ENCODE data around the gene FIGNL1. TPM values are rescaled to one million over a fixed set of nuclear protein-coding genes. Genes with fewer than 3 reads are reported as not detected.
A peak's percentile ranks its signal among the peaks of the same experiment; 100 is the strongest.

FIGNL1 gene
- total RNA-seq (2012; rRNA removed) (25.8 and 27.1 TPM in 2 replicates), polyA plus RNA-seq (2012; rRNA removed) (7.2 and 8.2 TPM in 2 replicates), Bru-seq, nascent RNA (percentile 43 among the genes with signal in this experiment), BruChase-seq, experiment 1, labeled RNA remaining after a 6-hour chase (percentile 49 among the genes with signal in this experiment), BruChase-seq, experiment 2, labeled RNA remaining after a 2-hour chase (percentile 64 among the genes with signal in this experiment)
- polyA plus RNA-seq (2012; cell fraction: cytosol; rRNA removed) = 1.8 and 2.8 TPM in 2 replicates
- polyA plus RNA-seq (2012; cell fraction: nucleus; rRNA removed; ENCODE audit: low replicate concordance) = 1.6 and 5.9 TPM in 2 replicates
- long read RNA-seq, transcript FIGNL1-213 (3 exons, 3,368 nt) = major isoform, 5 of 17 reads
- long read RNA-seq, partial matches to known transcripts = 2 of 17 reads
- long read RNA-seq, other reads (novel, unspliced or antisense) = 3 of 17 reads

DNA sequence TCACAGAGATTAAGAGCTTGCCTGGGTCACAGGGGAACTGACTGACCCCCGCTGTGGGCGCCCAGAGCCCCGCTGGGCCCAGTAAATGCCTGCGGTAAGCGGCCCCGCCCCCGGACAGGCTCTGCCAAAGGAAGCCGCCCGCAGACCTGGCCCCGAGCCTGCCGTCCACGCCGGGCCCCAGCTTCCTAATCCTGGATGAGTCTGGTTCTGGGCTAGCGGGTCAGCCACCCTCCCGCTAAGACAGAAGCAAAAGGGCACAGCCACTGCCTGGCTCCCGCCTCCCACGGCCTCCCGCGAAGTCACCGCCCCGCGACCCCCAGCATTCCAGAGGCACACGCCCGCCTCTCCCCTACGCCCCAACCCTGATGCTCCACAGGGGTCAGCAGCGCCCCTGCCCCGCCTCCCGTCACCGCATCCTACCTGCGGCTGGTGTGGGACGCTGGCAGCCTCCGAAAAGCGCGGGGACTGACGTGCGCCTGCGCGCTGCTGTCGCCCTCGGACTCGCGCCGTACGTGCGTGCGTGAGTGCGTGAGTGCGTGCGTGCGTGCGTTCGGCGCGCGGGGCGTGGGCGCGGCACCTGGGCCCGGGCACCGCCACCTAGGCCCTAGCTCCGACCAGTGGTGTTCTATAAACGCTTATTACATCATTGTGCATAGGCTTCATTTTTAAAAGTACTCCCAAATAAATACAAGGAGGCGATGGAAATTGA, at the start of gene FIGNL1:
TSS of gene FIGNL1 (minus strand) at position 470 of the 709 bp plus-strand sequence. CDS start 3,063 bp downstream, outside the sequence.
- POLR2A ChIA-PET (ENCODE audit: unreplicated experiment) = no interaction called here

More for the DNA sequence above, at the start of gene FIGNL1:
- Histone ChIP-seq H3K9ac (ENCODE audit: low read depth, low read length) (peak within 1 kb of the TSS; percentile 70), H3K4me3 (ENCODE audit: insufficient read depth, low read depth, low read length) (peak within 1 kb of the TSS; percentile 79), H3K36me3 (ENCODE audit: control insufficient read depth, insufficient read depth, low read length) (peaks cover 7% of the 10 kb centered on the region), H3K4me1 (ENCODE audit: control insufficient read depth, insufficient read depth, low read length) (no peaks in the 10 kb centered on the region), H3K9me1 (ENCODE audit: insufficient read depth, low read length) (no peaks in the 10 kb centered on the region), H4K20me1 (ENCODE audit: insufficient read depth, low read length) (no peaks in the 10 kb centered on the region), H3K18ac (ENCODE audit: low read depth, low read length) (no peak within 1 kb of the TSS), H2AK9ac (replicated peaks; ENCODE audit: low read depth, low read length, poor library complexity) (peak within 1 kb of the TSS; percentile 38), H3K4ac (ENCODE audit: low read depth, low read length) (peak within 1 kb of the TSS; percentile 64), H3K23ac (ENCODE audit: low read depth, low read length) (no peak within 1 kb of the TSS), H3K79me1 (ENCODE audit: low read depth in 1 of 2, low read length in 2 of 2) (peaks cover 12 to 15% of the 10 kb centered on the region in 2 experiments), H3K27me3 (ENCODE audit: control insufficient read depth, insufficient read depth, low read length) (peaks cover 7% of the 10 kb centered on the region), H2BK15ac (ENCODE audit: low read depth, low read length) (no peak within 1 kb of the TSS), H2BK20ac (ENCODE audit: low read depth, low read length) (no peak within 1 kb of the TSS), H2BK120ac (ENCODE audit: low read depth, low read length) (no peak within 1 kb of the TSS), H3K14ac (replicated peaks; ENCODE audit: low read depth, low read length) (peak within 1 kb of the TSS; percentile 80), H3K27ac (ENCODE audit: insufficient read depth, low read length) (peak within 1 kb of the TSS; percentile 38; the same call in 1 of the 2 replicates), H3K9me3 (ENCODE audit: control insufficient read depth, insufficient read depth, low read length) (no peaks in the 10 kb centered on the region), H2AFZ (replicated peaks; ENCODE audit: low read length, poor library complexity) (peak within 1 kb of the TSS; percentile 98), H4K8ac (ENCODE audit: low read depth in 2 of 2, low read length in 2 of 2) (peak within 1 kb of the TSS; percentile 93 to 97), H4K91ac (ENCODE audit: insufficient read depth, low read depth, low read length) (peak within 1 kb of the TSS; percentile 31; the same call in 1 of the 2 replicates), H2BK5ac (ENCODE audit: low read depth, low read length, poor library complexity, severe bottlenecking) (peak within 1 kb of the TSS; percentile 17), H3K56ac (ENCODE audit: extremely low read depth, insufficient read depth, low read length) (peak within 1 kb of the TSS; percentile 32), H2AK5ac (ENCODE audit: low read depth, low read length) (no peak within 1 kb of the TSS), H3K4me2 (ENCODE audit: low read depth, low read length) (peak within 1 kb of the TSS; percentile 84), H4K5ac (ENCODE audit: low read depth, low read length) (peak within 1 kb of the TSS; percentile 63)
- intact Hi-C loops (cut with micrococcal nuclease) (no loop called here), dilution Hi-C loops (cut with HindIII; ENCODE audit: low sequenced_read_pairs, unreplicated experiment) (no loop called here), in situ Hi-C loops (cut with MboI; ENCODE audit: low sequenced_read_pairs) (loop anchor here (25.0 kb wide), 1 partner anchor 237 kb away; no protein-coding TSS in a partner anchor)
- DNase-seq = peak; percentile 68
- no TSS peak for BruUV-seq (replicated peaks)
- ATAC-seq (ENCODE audit: low read depth) = peak; percentile 99
- peak; percentile 8; the same call in 1 of the 2 replicates for TF ChIP-seq BHLHE40 (IDR thresholded peaks at IDR 0.05; ENCODE audit: low read depth, low read length)
- TF ChIP-seq MXI1 (IDR thresholded peaks at IDR 0.05; ENCODE audit: borderline replicate concordance, low read depth, low read length) = 0 out of 2 replicates have a peak, but pooled peaks have one; percentile 23
- no peak for TF ChIP-seq RCOR1 (IDR thresholded peaks at IDR 0.05; ENCODE audit: insufficient replicate concordance, low read length)
- CTCF ChIA-PET = no interaction called here
- WGBS, 2 experiments (ENCODE audit: extremely low coverage in 2 of 2, insufficient read length in 1 of 2) = 1% methylated on average over 37 of the region's 63 CpGs; no CpG with 5 or more reads in 1 of the 2 experiments
